MCF 10A (cell line): ENCODE results near the gene S100A4. TPM values are rescaled to one million over a fixed set of nuclear protein-coding genes. Genes with fewer than 3 reads are reported as not detected.

ENCODE experiments used
- BruUV-seq: library from RNA; stranded (reverse); fragments of 400-500 nt; replicated peaks from 2 replicates; lab custom pipeline; 2021; lab: Mats Ljungman, UMichigan
- CTCF ChIA-PET: fragments of 300-600 bp; sonication (Branson Sonifier 250); formaldehyde crosslinking; extraction: SDS; loops from one replicate; lab custom pipeline; 2021; ENCODE audit warnings: antibody characterized with exemption, inconsistent platforms; lab: Yijun Ruan, JAX
- POLR2A ChIA-PET: fragments of 300-600, 350-650 bp; sonication (Branson Sonifier 250); formaldehyde crosslinking; extraction: SDS; loops from one replicate; lab custom pipeline; 2020; ENCODE audit warnings: antibody characterized with exemption, inconsistent platforms; lab: Yijun Ruan, JAX
- DNase-seq: peaks from one replicate; pipeline ENCODE4 v3.0.0-alpha.2; 2018; ENCODE audit not compliant: unreplicated experiment
- H3K27ac Mint-ChIP-seq: one replicate; pipeline ENCODE4 v1.8.0; 2022; ENCODE audit warnings: mild to moderate bottlenecking, low read depth, mixed read lengths; ENCODE audit not compliant: unreplicated experiment
- H3K27me3 Mint-ChIP-seq: one replicate; pipeline ENCODE4 v1.8.0; 2022; ENCODE audit warnings: mixed read lengths; ENCODE audit not compliant: insufficient read depth, unreplicated experiment
- H3K36me3 Mint-ChIP-seq: one replicate; pipeline ENCODE4 v1.8.0; 2022; ENCODE audit warnings: mild to moderate bottlenecking, moderate library complexity, mixed read lengths; ENCODE audit not compliant: insufficient read depth, unreplicated experiment
- H3K4me1 Mint-ChIP-seq: one replicate; pipeline ENCODE4 v1.8.0; 2022; ENCODE audit warnings: mixed read lengths; ENCODE audit not compliant: insufficient read depth, unreplicated experiment
- H3K4me3 Mint-ChIP-seq: one replicate; pipeline ENCODE4 v1.8.0; 2022; ENCODE audit warnings: mild to moderate bottlenecking, moderate library complexity, mixed read lengths; ENCODE audit not compliant: unreplicated experiment
- H3K9me3 Mint-ChIP-seq: one replicate; pipeline ENCODE4 v1.8.0; 2022; ENCODE audit warnings: mixed read lengths; ENCODE audit not compliant: unreplicated experiment
- intact Hi-C: fragments of 100-400 bp; cut with micrococcal nuclease; formaldehyde crosslinking; loops from 2 replicates; pipeline ENCODE4 v1.14.1; 2022
- total RNA-seq: library from RNA; stranded (reverse); gene quantifications from 2 replicates; pipeline ENCODE4 v1.2.3, GENCODE V29; 2022
- TF ChIP-seq, protein P1 (sequence below): fragments of 200-600 bp; IDR thresholded peaks from one replicate; pipeline ENCODE4 v1.8.0; 2022; ENCODE audit warnings: antibody characterized with exemption, mild to moderate bottlenecking; ENCODE audit not compliant: unreplicated experiment

S100A4 gene
- total RNA-seq, 1 experiment from 2014 or later = 60.7 TPM

DNA sequence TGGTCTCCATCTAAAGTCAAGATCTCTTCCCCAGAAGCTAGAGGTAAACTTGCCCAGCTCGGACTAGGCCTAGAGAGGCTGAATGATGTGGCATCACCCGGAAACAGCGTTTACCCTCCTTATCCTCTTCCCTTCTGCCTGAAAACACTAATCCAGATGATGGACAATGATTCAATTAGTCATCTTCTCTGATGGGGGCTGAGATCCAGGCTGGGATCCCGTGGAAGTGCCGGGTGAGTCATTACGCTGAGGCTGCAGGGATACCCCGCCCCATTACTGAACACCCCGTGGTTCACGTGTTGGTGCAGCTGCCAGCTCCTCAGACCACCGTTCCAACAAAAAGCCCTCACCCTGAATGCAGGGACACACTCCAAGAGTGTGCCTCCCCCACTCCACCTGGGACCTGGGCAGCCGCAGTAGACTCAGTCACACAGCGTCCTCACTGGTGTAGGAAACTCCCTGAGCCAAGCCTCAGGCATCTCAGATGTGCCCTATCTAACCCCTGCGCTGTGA lies 11.9 kb downstream of the S100A4 start:
- peak overlapping the region; percentile 75 for H3K27ac Mint-ChIP-seq
- CTCF ChIA-PET = interaction anchor here (0.6 to 11.3 kb wide), 22 partner anchors 9 to 1029 kb away, joined by 3 to 224 read pairs (median 6); partner anchors contain the start of genes CHTOP, S100A1, S100A13 and S100A14

DNA sequence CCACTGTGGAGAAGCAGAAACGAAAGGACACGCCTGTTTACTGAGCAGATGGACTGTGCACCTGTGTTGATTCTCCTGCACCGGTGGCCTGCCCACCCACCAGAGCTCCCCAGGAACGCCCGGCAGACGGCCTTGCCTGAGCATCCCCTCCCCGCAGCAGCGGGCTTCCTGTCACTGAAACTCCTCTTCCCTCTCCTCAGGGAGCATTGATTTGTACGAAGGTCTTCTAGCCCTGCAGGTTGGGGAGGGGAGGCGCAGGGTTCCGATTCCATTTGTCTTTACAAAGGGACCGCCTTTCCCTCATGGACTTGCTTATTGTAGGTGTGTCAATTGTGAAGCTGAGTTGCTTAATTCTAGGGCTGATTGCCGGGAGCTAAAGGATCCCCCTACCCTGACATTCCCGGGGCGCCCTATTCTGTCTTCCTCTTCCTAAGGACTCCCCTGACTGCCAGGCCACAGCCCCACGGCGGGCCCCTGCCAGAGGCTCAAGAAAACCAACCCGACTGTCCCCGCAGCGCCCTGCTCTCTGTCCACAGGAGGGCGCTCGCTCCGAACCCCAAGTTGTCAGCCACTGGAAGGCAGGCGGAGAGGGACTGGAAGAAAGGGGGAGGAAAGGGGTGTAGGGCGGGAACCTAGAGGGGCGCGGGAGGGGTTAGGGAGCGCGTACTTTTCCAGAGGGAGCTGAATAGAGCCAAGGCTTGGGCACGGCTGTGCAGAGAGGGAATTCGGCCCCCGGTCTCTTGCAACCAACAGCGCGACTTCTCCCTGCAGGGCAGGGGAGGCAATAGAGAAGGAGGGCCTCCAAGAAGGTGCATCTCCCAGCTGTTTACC lies 12.6 kb downstream of the S100A4 start:
- peak overlapping the region; percentile 99 for H3K4me3 Mint-ChIP-seq
- no peaks in the 10 kb centered on the region for H3K27me3 Mint-ChIP-seq
- H3K4me1 Mint-ChIP-seq = peaks cover 47% of the 10 kb centered on the region
- H3K36me3 Mint-ChIP-seq = peaks cover 27% of the 10 kb centered on the region
- peak; percentile 97 for DNase-seq
- ChIA-PET POLR2A (interaction anchor here (0.9 to 36.1 kb wide), 11 partner anchors 16 to 242 kb away, joined by 3 to 2106 read pairs (median 9); partner anchors contain the start of genes CHTOP, S100A14, S100A16 and S100A2), CTCF (interaction anchor here (0.6 to 11.3 kb wide), 33 partner anchors 8 to 1028 kb away, joined by 3 to 224 read pairs (median 5); partner anchors contain the start of genes CHTOP, S100A1, S100A13 and S100A14)
- H3K27ac Mint-ChIP-seq = peak overlapping the region; percentile 75
- TF ChIP-seq, protein P1, sequence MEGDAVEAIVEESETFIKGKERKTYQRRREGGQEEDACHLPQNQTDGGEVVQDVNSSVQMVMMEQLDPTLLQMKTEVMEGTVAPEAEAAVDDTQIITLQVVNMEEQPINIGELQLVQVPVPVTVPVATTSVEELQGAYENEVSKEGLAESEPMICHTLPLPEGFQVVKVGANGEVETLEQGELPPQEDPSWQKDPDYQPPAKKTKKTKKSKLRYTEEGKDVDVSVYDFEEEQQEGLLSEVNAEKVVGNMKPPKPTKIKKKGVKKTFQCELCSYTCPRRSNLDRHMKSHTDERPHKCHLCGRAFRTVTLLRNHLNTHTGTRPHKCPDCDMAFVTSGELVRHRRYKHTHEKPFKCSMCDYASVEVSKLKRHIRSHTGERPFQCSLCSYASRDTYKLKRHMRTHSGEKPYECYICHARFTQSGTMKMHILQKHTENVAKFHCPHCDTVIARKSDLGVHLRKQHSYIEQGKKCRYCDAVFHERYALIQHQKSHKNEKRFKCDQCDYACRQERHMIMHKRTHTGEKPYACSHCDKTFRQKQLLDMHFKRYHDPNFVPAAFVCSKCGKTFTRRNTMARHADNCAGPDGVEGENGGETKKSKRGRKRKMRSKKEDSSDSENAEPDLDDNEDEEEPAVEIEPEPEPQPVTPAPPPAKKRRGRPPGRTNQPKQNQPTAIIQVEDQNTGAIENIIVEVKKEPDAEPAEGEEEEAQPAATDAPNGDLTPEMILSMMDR = peak; percentile 93
- intact Hi-C loops = loop anchor here (1.0 to 5.0 kb wide), 4 partner anchors 22 to 139 kb away; partner anchors contain the start of gene ILF2
- no peaks in the 10 kb centered on the region for H3K9me3 Mint-ChIP-seq
- BruUV-seq = no TSS peak

More for the DNA sequence above, 11.9 kb downstream of the S100A4 start:
- DNase-seq = peak; percentile 98
- POLR2A ChIA-PET = interaction anchor here (0.5 to 36.1 kb wide), 11 partner anchors 16 to 1487 kb away, joined by 3 to 2106 read pairs (median 9); partner anchors contain the start of genes CHTOP, S100A14, S100A16 and S100A2
- Mint-ChIP-seq H3K9me3 (no peaks in the 10 kb centered on the region), H3K4me1 (peaks cover 53% of the 10 kb centered on the region), H3K4me3 (peak overlapping the region; percentile 99), H3K36me3 (peaks cover 27% of the 10 kb centered on the region), H3K27me3 (no peaks in the 10 kb centered on the region)
- intact Hi-C loops = loop anchor here (1.0 to 5.0 kb wide), 5 partner anchors 12 to 139 kb away; partner anchors contain the start of genes ILF2 and S100A4
- TF ChIP-seq, protein P1 = no peak
- BruUV-seq = no TSS peak

DNA sequence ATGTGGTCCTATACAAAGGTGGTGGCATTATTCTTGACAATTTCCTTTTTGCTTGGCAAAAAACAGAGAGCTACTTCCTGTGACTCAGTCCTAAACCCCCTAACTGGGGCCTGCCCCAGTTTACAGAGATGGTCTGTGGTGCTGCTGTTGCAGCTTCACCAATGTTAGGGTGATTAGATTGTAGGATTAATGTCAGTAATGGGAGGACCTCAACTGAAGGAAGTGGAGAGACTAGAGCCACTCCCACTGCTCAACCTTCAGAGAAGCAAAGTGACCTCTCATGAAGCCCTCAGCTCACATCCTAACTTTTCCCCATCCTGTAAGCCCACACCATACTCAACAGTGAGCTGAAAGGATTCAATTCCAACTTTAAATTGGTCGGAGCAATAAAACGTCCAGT lies 13.4 kb downstream of the S100A4 start:
- DNase-seq = no peak
- peaks cover 50% of the 10 kb centered on the region for H3K4me1 Mint-ChIP-seq
- peak overlapping the region; percentile 99 for H3K4me3 Mint-ChIP-seq
- no TSS peak for BruUV-seq
- H3K27ac Mint-ChIP-seq = peak overlapping the region; percentile 75
- POLR2A ChIA-PET = interaction anchor here (0.7 to 36.1 kb wide), 9 partner anchors 15 to 890 kb away, joined by 3 to 2106 read pairs (median 6); partner anchors contain the start of genes CHTOP, S100A14, S100A16 and S100A2
- no peaks in the 10 kb centered on the region for H3K27me3 Mint-ChIP-seq
- CTCF ChIA-PET = interaction anchor here (0.6 to 11.3 kb wide), 19 partner anchors 8 to 477 kb away, joined by 3 to 224 read pairs (median 11); partner anchors contain the start of genes S100A14, S100A16, S100A2 and S100A3
- no peaks in the 10 kb centered on the region for H3K9me3 Mint-ChIP-seq
- intact Hi-C loops = loop anchor here (5.0 kb wide), 1 partner anchor 140 kb away; the partner anchor contains the start of gene ILF2
- H3K36me3 Mint-ChIP-seq = peaks cover 27% of the 10 kb centered on the region
- TF ChIP-seq, protein P1 = no peak
